Skeletal muscle satellite cell (primary cell): ENCODE measurements around the gene ADIPOR1. TPM values are rescaled to one million over a fixed set of nuclear protein-coding genes. Genes with fewer than 3 reads are reported as not detected.

Experiments used
- small RNA-seq: library from RNA; depleted of rRNA; stranded (forward); fragments of <200 nt; gene quantifications from one replicate; pipeline ENCODE3, GENCODE V24; 2012

The ADIPOR1 gene

Small RNAs within 50 kb of the gene (small RNA-seq; reads per million reads assigned to genes)
- not detected for gene RF00019
